Adrenal gland (tissue), 19 donors: ENCODE data around the gene METTL26. TPM values are rescaled to one million over a fixed set of nuclear protein-coding genes. Genes with fewer than 3 reads are reported as not detected.
A peak's percentile ranks its signal among the peaks of the same experiment; 100 is the strongest.

Experiments used
- DNase-seq, 7 donors: peaks; one replicate each; pipeline ENCODE4 v3.0.0-alpha.2; 2019 to 2020
- H3K27ac ChIP-seq, 5 donors: fragments of 200-600 bp; sonication (generic) in 4 of 5; 1 replicate in 3 of 5; 2 replicates in 2 of 5; pipeline versions ENCODE4 v1.5.1 to v1.8.0; 2016 to 2020; ENCODE audit warnings: mild to moderate bottlenecking in 1 of 5
- H3K27me3 ChIP-seq: fragments of 200-600 bp; 2 replicates; pipeline ENCODE4 v1.8.0; 2021
- H3K36me3 ChIP-seq, 2 donors: fragments of 200-600 bp; replicated peaks in 1 of 2; 1 replicate in 1 of 2; 2 replicates in 1 of 2; pipeline versions ENCODE4 v1.5.1 to v1.8.0; 2018 to 2022
- H3K4me1 ChIP-seq, 2 donors: fragments of 200-600 bp; replicated peaks in 1 of 2; 1 replicate in 1 of 2; 2 replicates in 1 of 2; pipeline versions ENCODE4 v1.5.1 to v1.8.0; 2018 to 2021
- H3K4me3 ChIP-seq, 4 donors: fragments of 200-600 bp; sonication (generic) in 3 of 4; one replicate each; pipeline ENCODE4 v1.5.1; 2016 to 2018
- H3K9me3 ChIP-seq, 3 donors: fragments of 200-600 bp; sonication (generic) in 1 of 3; replicated peaks in 1 of 3; 1 replicate in 2 of 3; 2 replicates in 1 of 3; pipeline versions ENCODE4 v1.5.1 to v1.8.0; 2016 to 2021
- POLR2A ChIP-seq, 2 donors: fragments of 450-650 bp; IDR thresholded peaks; one replicate each; pipeline ENCODE4 v1.6.1; 2017; ENCODE audit warnings: antibody characterized with exemption in 2 of 2, mild to moderate bottlenecking in 2 of 2, moderate library complexity in 1 of 2
- WGBS, 4 donors: extraction: QIAGEN DNeasy Blood & Tissue Kit in 2 of 4; methylation state at CpG; one replicate each; pipeline versions ENCODE4 v1.1.5 to v1.1.7; 2013 to 2017; 5-methylcytosine and 5-hydroxymethylcytosine counted together
- intact Hi-C, 2 donors: fragments of 100-400 bp; cut with DNase I; formaldehyde crosslinking; loops; one replicate each; pipeline versions ENCODE4 v1.14.1 to v1.15.0; 2022 to 2023
- long read RNA-seq, 10 donors: library from polyadenylated mRNA in 3 of 10; unstranded in 2 of 10; stranded (forward) in 1 of 10; transcript quantifications; one replicate each; pipeline ENCODE4 v2.0.0 and lab custom pipeline, GENCODE V29; 2021 to 2026
- polyA plus RNA-seq, 3 donors: library from polyadenylated mRNA; stranded (reverse); fragments of 200-250 nt in 2 of 3; fragments of 350-450 nt in 1 of 3; fragmentation: Illumina TruSeq in 1 of 3; extraction: RNeasy Lipid Tissue Mini Kit (QIAGEN cat#74804) in 1 of 3; gene quantifications; one replicate each; pipeline ENCODE4 v1.2.3, GENCODE V29; 2013 to 2014
- total RNA-seq, 9 donors: library from RNA; depleted of rRNA in 4 of 9; stranded (reverse); fragments of >200 nt in 4 of 9; fragments of 120-200 nt in 1 of 9; fragmentation: NEBNext Ultra II Directional in 1 of 9; extraction: Animal tissue kit (Norgen Biotek cat#: 25700) in 1 of 9; gene quantifications; one replicate each; pipeline versions ENCODE4 v1.1.0 to v1.2.4, GENCODE V29; 2013 to 2023
- TF ChIP-seq, protein P1 (sequence below), 6 experiments: fragments of 450-650 bp in 4 of 6; fragments of 200-600 bp in 2 of 6; sonication (generic) in 1 of 6; IDR thresholded peaks; 1 replicate in 5 of 6; 2 replicates in 1 of 6; pipeline versions ENCODE4 v1.5.1 to v1.8.0; 2016 to 2021; ENCODE audit warnings: antibody characterized with exemption in 6 of 6, mild to moderate bottlenecking in 2 of 6, moderate library complexity in 1 of 6
- donor health status: healthy with polysubstance abuse.
- donor health status: Bipolar disorder and iron deficiency.
- donor health status: DM: yes; HTN: yes; CAD: no.
- donor health status: DM: no; HTN: no; CAD: no.
- donor health status: DM: no; HTN: no; CAD: no.
- donor health status: DM: yes; HTN: yes; CAD: no.

The METTL26 gene
- total RNA-seq (100 to 1,000 TPM in 5 of 9 donors, 10 to 100 TPM in 4; 71.8 to 351 (median 122) TPM), polyA plus RNA-seq (100 to 1,000 TPM in 2 of 3 donors, 10 to 100 TPM in 1; 40.4 to 403 (median 328) TPM)
- long read RNA-seq, donor 1, transcript METTL26-207 (6 exons, 755 nt): minor isoform, 6 of 51 reads
- long read RNA-seq, donor 1, transcript METTL26-205 (5 exons, 726 nt): minor isoform, 6 of 51 reads
- long read RNA-seq, donor 1, transcript METTL26-201 (6 exons, 794 nt): major isoform, 28 of 51 reads
- long read RNA-seq, donor 1, partial matches to known transcripts: 0 of 51 reads
- long read RNA-seq, donor 1, other reads (novel, unspliced or antisense): 0 of 51 reads
- long read RNA-seq, donor 2, transcript METTL26-201 (6 exons, 794 nt): major isoform, 17 of 31 reads
- long read RNA-seq, donor 2, partial matches to known transcripts: 0 of 31 reads
- long read RNA-seq, donor 2, other reads (novel, unspliced or antisense): 0 of 31 reads
- long read RNA-seq, donor 3, transcript METTL26-205 (5 exons, 726 nt): minor isoform, 6 of 28 reads
- long read RNA-seq, donor 3, transcript METTL26-201 (6 exons, 794 nt): major isoform, 16 of 28 reads
- long read RNA-seq, donor 3, partial matches to known transcripts: 0 of 28 reads
- long read RNA-seq, donor 3, other reads (novel, unspliced or antisense): 0 of 28 reads
- long read RNA-seq, donor 4, transcript METTL26-201 (6 exons, 794 nt): major isoform, 54 of 118 reads
- long read RNA-seq, donor 4, transcript METTL26-204 (4 exons, 558 nt): minor isoform, 6 of 118 reads
- long read RNA-seq, donor 4, transcript METTL26-207 (6 exons, 755 nt): minor isoform, 11 of 118 reads
- long read RNA-seq, donor 4, transcript METTL26-205 (5 exons, 726 nt): minor isoform, 23 of 118 reads
- long read RNA-seq, donor 4, partial matches to known transcripts: 3 of 118 reads
- long read RNA-seq, donor 4, other reads (novel, unspliced or antisense): 10 of 118 reads
- long read RNA-seq, donor 5, transcript METTL26-206 (3 exons, 1,710 nt): minor isoform, 10 of 149 reads
- long read RNA-seq, donor 5, transcript METTL26-201 (6 exons, 794 nt): major isoform, 61 of 149 reads
- long read RNA-seq, donor 5, transcript METTL26-207 (6 exons, 755 nt): minor isoform, 23 of 149 reads
- long read RNA-seq, donor 5, transcript METTL26-205 (5 exons, 726 nt): minor isoform, 25 of 149 reads
- long read RNA-seq, donor 5, partial matches to known transcripts: 6 of 149 reads
- long read RNA-seq, donor 5, other reads (novel, unspliced or antisense): 14 of 149 reads
- long read RNA-seq, donor 6, transcript METTL26-205 (5 exons, 726 nt): minor isoform, 24 of 100 reads
- long read RNA-seq, donor 6, transcript METTL26-201 (6 exons, 794 nt): major isoform, 49 of 100 reads
- long read RNA-seq, donor 6, partial matches to known transcripts: 2 of 100 reads
- long read RNA-seq, donor 6, other reads (novel, unspliced or antisense): 17 of 100 reads
- long read RNA-seq, donor 7, transcript METTL26-201 (6 exons, 794 nt): major isoform, 13 of 27 reads
- long read RNA-seq, donor 7, partial matches to known transcripts: 0 of 27 reads
- long read RNA-seq, donor 7, other reads (novel, unspliced or antisense): 0 of 27 reads
- long read RNA-seq, donor 8, transcript METTL26-205 (5 exons, 726 nt): minor isoform, 6 of 395 reads
- long read RNA-seq, donor 8, transcript METTL26-206 (3 exons, 1,710 nt): minor isoform, 5 of 395 reads
- long read RNA-seq, donor 8, transcript METTL26-207 (6 exons, 755 nt): minor isoform, 9 of 395 reads
- long read RNA-seq, donor 8, transcript METTL26-201 (6 exons, 794 nt): major isoform, 43 of 395 reads
- long read RNA-seq, donor 8, partial matches to known transcripts: 54 of 395 reads
- long read RNA-seq, donor 8, other reads (novel, unspliced or antisense): 270 of 395 reads
- long read RNA-seq, donor 9, transcript METTL26-206 (3 exons, 1,710 nt): minor isoform, 5 of 177 reads
- long read RNA-seq, donor 9, transcript METTL26-211 (5 exons, 588 nt): minor isoform, 5 of 177 reads
- long read RNA-seq, donor 9, transcript METTL26-201 (6 exons, 794 nt): major isoform, 17 of 177 reads
- long read RNA-seq, donor 9, partial matches to known transcripts: 138 of 177 reads
- long read RNA-seq, donor 9, other reads (novel, unspliced or antisense): 5 of 177 reads
- long read RNA-seq, donor 10, transcript METTL26-201 (6 exons, 794 nt): major isoform, 24 of 38 reads
- long read RNA-seq, donor 10, partial matches to known transcripts: 0 of 38 reads
- long read RNA-seq, donor 10, other reads (novel, unspliced or antisense): 0 of 38 reads

DNA sequence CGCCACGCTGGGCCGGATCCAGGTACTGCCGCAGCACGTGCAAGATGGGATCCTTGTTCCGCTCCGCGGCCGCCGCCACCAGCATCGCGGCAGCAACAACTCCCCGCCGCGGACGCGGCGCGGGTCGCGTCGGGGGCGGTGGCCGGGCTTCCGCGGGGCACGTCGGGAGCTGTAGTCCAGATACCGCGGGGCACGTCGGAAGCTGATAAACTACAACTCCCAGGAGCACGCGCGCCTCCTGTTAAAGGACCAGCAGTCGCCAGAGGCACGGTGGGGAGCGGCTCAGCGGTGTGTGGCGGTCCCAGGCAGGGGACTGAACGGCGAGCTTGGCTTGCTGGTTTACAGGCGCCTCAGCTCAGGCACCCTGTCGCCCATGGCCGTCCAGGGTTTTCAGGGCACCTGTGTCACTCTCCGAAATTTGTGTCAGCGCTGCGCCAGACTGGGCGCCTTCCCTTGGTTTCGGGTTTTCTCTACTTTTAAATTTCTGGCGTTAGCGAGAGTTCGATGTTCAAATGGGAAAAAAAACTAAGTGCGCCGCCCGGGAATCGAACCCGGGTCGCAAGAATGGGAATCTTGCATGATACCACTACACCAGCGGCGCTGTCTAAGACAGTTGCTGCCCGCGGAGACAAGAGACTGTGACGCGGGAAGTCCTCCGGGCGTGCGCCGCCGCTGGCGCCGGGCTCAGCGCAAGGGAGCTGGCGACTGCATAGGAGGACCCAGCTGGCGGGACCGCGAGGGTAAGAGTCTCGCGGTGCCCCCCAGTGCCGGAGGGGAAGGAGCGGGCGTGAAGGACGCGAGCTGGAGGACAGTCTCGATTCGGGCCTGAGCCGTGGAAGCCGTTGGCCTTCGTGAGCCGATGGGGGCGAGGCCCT lies at the start of gene METTL26:
TSS of gene METTL26 (minus strand) at position 100 of the 875 bp plus-strand sequence. CDS start at position 85, 15 bp downstream.
- intact Hi-C loops: no loop called here
- no peaks in the 10 kb centered on the region for H3K9me3 ChIP-seq
- no peaks in the 10 kb centered on the region for H3K36me3 ChIP-seq
- peak; percentile 35 to 55 for TF ChIP-seq POLR2A (IDR thresholded peaks at IDR 0.05)
- TF ChIP-seq, protein P1, sequence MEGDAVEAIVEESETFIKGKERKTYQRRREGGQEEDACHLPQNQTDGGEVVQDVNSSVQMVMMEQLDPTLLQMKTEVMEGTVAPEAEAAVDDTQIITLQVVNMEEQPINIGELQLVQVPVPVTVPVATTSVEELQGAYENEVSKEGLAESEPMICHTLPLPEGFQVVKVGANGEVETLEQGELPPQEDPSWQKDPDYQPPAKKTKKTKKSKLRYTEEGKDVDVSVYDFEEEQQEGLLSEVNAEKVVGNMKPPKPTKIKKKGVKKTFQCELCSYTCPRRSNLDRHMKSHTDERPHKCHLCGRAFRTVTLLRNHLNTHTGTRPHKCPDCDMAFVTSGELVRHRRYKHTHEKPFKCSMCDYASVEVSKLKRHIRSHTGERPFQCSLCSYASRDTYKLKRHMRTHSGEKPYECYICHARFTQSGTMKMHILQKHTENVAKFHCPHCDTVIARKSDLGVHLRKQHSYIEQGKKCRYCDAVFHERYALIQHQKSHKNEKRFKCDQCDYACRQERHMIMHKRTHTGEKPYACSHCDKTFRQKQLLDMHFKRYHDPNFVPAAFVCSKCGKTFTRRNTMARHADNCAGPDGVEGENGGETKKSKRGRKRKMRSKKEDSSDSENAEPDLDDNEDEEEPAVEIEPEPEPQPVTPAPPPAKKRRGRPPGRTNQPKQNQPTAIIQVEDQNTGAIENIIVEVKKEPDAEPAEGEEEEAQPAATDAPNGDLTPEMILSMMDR (IDR thresholded peaks at IDR 0.05): peak in 1 of 6 experiments; percentile 25
- H3K27ac ChIP-seq: peak within 1 kb of the TSS; percentile 84 to 98 (median 98)
- peak; percentile 93 to 98 (median 97) for DNase-seq
- H3K4me1 ChIP-seq: peaks cover 29 to 30% of the 10 kb centered on the region in 2 donors
- WGBS, 4 donors: 0 to 2% (median 0%) methylated on average over 26 to 91 of the region's 91 CpGs
- no peaks in the 10 kb centered on the region for H3K27me3 ChIP-seq
- peak within 1 kb of the TSS; percentile 62 to 91 (median 68) for H3K4me3 ChIP-seq

DNA sequence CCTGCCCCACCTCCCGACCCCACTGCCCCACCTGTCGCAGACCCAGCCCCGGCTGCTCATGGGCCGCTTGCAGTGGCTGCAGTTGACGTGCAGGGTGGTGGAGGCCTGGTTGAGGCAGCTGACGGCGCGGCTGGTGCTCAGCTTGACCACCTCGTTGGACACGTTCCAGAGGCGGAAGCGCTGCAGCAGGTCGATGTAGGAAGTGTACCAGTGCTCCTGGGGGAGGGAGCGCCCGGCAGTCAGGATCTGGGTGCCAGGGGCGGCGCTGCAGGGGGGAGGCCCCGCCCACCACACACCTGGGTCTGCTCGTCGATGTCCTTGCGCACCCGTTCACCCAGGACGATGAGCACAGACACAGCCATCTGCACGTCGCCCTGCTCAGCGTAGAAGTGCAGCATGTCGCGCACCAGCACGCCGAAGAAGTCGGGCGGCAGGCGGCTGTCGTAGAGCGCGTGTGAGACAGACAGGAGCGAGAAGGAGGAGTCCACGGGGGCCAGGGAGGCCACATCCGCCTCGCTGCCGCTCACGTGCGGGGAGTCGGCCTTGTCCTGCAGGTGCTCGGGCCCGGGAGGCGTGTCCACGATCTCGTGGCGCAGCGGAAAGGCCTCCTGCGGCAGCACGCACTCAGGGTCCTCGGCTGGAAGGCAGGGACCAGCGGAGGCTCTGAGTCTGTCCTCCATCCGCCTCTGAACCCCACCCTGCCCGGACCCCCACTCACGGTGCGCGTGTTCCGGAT lies 49.0 kb upstream of the METTL26 start:
- H3K27ac ChIP-seq: peak overlapping the region in 2 of 5 donors; percentile 79 to 81
- DNase-seq: peak in 3 of 7 donors; percentile 43 to 80 (median 55)
- intact Hi-C loops: no loop called here

More for the DNA sequence above, 49.0 kb upstream of the METTL26 start:
- TF ChIP-seq, protein P1 (IDR thresholded peaks at IDR 0.05): no peak
- no peak for TF ChIP-seq POLR2A (IDR thresholded peaks at IDR 0.05)
- no peaks in the 10 kb centered on the region for H3K9me3 ChIP-seq
- peaks cover 27 to 54% of the 10 kb centered on the region in 2 donors for H3K4me1 ChIP-seq
- 87 to 94% (median 91%) methylated on average over 9 to 61 of the region's 61 CpGs for WGBS, 4 donors
- peaks cover 0 to 36% of the 10 kb centered on the region in 2 donors for H3K36me3 ChIP-seq
- H3K4me3 ChIP-seq: peak overlapping the region in 1 of 4 donors; percentile 79
- no peaks in the 10 kb centered on the region for H3K27me3 ChIP-seq
